GM21786 (cell line): Measurements from ENCODE around the gene CDRT4.
"Not testable (repeated sequence)": the region's sequence is repeated elsewhere in the genome, so short reads cannot be mapped to it uniquely, and the experiment has no call there.

ENCODE experiments used
- ATAC-seq: cut with Tn5 transposase; IDR thresholded peaks from one replicate; pipeline ENCODE4 v1.9.1; 2021; ENCODE audit not compliant: unreplicated experiment

Gene CDRT4

DNA sequence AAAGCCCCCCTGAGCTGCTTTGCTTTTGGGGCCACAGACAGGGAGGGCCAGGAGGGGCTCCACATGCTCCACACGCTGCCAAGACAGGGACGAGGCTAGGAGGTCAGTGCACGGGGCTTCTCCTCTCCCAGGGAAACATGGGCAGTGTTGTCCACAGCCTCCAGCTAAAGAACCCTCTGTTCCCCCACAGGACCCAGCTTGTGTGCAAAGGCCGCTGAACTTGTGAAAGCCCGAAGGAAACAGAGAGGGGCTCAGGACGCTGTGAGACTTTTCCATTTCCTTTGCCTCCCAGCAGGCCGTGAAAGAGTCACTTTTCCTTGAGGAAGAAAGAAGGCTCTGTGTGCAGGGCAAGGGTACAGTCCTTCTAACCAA is 9.7 kb downstream of the CDRT4 start:
- ATAC-seq = no peak

DNA sequence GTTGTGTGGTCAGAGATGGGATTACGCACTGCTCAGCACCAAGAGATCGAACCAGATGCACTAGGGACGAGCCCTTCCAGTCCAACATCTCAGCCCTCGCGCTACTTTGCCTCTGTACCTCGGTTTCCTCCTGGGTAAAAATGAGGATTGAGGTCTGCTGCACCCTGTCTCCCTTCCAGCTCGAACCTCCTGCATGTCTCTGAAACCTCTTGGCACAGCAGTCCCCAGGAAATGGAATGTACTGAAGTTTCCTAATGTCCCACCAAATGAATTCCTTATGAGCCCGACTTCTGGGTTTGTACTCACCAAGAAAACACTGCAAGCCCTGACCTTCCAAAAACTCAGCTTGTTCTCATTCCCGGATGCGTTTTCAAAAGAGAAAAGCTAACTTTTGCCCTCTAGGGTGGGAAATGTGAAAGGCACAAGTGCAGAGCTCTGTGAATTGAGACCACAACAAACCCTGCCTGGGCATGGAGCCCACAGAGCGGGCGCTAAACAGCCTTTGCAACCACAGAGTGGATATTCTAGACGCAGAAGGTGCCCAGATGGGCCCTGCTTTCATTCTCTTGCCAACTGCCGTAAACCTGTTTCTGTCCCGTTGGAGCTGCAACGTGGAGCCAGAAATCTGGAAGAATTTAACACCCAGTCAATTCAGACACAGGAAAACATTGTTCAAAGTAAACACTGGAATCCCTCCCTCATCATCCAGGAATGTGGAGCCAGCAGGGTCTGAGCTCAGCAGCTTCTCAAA is 10.3 kb downstream of the CDRT4 start:
- ATAC-seq = no peak

GRCh38 chr17:15456496-15456895 is 10.9 kb downstream of the CDRT4 start:
- ATAC-seq = no peak

DNA sequence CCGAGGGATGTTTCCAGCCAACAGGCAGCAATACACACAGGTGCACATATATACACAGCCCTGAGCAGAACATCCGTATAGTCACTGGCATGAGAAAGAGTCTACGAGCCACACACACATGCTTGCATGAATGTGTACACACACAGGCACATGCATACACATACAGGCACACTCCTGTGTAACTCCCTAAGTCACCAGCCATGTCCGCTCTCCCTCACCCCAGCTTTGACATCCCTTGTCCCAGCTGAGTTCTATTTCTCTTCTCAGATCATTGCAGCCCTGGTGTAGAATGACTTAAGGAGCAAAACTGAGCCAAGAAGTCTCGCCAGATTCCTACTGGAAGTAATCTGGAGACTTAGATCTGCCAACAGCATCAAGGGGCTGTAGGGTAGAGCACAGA is 13.1 kb downstream of the CDRT4 start:
- ATAC-seq = no peak

DNA sequence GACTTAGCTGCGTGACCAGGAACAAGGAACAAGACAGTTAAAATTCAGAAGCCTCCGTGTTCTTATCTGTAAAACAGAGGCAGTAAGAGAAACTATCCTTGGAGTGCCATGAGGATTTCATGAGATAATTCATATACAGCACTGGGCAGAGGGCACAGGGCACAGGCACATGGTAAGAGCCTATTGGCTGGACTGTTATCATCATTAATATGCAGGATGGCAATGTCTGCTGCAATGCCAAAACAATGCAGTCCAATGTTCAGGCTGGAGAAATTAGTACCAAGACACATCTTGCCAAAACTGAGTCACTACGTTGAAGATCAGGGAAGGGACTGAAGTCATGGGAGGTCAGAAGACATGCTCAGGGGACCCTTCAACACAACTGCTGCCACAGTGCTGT is 13.6 kb downstream of the CDRT4 start:
- no peak for ATAC-seq

GRCh38 chr17:15453246-15453645 is 14.2 kb downstream of the CDRT4 start:
- ATAC-seq = no peak

DNA sequence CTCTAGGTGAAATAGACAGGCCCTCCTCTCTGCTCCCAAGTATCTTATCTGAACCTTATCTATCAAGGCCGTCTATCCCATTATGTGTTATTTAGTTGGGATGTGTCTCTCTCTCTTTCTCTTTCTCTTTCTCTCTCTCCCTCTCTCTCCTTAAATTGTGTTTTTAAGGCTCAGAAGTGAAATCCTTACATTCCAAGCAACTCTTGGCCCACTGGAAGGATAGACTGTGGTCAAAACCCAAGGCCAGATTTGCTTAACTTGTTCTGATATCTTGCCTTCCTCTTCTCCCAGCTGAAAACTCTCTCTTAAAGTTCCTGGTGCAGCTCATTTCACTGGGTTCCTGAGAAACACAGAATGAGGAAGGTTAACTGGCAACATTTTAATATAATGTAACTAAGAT is 14.7 kb downstream of the CDRT4 start:
- ATAC-seq = no peak

DNA sequence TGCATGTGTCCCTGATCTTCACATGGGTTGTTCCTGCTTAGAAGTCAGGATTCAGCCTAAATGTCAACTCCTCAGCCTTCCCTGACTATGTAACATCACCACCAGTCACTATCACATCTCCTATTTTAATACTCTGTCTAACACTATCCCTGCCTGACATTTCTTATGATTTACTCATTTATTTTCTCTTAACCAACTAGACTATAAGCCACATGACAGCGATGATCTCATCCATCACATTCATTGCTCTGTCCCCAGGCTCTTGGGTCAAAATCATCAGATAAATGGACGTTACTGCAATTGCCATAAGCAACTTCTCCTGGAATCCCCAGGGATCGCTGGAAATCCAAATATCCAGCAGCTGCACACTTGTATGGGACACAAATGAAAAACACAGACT is 15.7 kb downstream of the CDRT4 start:
- no peak for ATAC-seq

GRCh38 chr17:15448580-15448956 is 18.9 kb downstream of the CDRT4 start:
- no peak for ATAC-seq

DNA sequence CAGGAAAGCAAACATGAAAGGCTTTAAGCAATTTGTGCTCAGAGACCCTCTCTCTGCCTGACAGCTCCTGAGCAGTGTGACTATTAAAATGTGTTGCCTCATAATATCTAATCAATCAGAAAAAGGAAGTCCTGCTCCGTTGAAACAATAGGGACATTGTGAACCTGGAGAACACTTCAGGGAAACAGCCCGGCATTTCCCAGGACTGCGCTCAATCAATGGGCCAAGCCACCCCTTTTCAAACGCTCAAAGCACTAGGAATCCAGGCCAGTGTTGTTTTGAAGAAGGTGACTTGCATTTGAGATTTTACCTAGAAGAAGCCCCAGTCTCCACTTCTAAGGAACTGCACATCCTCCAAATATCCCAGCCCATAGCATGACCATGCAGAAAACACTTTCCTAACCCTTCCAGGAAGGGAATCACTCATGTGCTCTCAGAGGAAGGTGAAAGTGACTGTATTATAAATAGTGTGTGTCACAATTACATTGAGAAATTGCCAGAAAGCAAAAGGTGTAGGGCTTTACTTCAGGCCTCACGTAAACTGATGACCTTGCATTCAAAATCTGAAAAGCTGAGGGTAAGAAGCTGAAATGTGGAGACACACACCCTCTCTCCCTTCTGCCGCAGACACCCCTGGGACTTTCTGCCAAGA is 19.4 kb downstream of the CDRT4 start:
- no peak for ATAC-seq

GRCh38 chr17:15446036-15446435 is 21.4 kb downstream of the CDRT4 start:
- ATAC-seq = no peak

GRCh38 chr17:15444805-15445204 is 22.6 kb downstream of the CDRT4 start:
- no peak for ATAC-seq

DNA sequence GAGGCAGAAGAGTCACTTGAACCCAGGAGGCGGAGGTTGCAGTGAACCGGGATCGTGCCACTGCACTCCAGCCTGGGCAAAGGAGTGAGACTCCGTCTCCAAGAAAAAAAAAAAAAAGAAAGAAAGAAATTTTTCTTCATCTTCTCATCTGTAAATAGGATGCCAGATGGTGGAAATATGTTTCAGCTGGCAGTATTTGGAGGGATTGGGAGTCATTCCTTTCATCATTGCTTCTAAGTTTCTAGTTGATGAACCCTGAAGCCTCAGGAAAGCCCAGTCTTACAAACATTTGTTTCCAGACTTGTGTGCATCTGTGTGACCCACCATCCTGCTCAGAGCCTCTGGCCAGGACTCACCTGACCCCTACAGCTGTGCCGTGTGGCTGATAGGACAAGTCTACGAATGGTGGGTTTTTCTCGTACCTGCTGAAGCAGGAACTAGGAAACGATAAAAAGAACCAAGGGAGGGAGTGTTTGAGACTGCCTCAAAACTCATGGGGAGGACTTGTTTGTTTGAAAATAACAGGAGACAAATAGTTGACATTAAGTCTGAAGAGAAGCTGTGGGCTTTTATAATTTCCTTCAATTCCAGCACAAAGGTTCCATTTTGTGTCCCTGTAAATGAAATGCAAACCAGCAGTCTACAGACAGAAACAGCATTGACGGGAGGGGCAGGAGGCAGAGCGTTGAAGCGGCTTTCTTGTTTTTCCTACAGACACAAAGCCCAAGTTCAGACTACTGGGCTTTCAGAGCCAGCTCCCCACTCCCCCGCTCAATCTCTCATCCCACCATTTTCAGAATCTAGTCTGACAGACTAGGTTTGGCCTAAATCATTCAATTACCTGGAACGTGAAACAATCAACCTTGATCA is 24.9 kb downstream of the CDRT4 start:
- ATAC-seq = no peak

DNA sequence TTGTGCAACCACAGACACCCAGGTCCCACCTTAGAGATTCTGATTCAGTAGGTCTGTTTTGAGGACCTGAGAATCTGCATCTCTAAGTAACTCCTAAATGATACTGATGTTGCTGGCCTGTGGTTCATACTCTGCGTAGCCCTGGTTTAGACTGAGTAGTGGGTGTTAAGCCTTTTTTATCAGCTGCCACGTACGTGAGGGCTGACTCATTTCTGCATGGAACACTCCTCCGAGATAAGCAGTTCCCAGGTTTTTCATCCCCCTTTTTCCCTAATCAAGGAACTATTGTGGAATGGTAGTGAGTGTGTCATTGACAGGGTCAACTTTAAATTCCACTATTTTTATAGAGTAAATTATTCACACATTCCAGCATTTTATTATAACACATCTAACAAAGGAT is 26.1 kb downstream of the CDRT4 start:
- no peak for ATAC-seq

GRCh38 chr17:15440347-15440746 is 27.1 kb downstream of the CDRT4 start:
- ATAC-seq = no peak

DNA sequence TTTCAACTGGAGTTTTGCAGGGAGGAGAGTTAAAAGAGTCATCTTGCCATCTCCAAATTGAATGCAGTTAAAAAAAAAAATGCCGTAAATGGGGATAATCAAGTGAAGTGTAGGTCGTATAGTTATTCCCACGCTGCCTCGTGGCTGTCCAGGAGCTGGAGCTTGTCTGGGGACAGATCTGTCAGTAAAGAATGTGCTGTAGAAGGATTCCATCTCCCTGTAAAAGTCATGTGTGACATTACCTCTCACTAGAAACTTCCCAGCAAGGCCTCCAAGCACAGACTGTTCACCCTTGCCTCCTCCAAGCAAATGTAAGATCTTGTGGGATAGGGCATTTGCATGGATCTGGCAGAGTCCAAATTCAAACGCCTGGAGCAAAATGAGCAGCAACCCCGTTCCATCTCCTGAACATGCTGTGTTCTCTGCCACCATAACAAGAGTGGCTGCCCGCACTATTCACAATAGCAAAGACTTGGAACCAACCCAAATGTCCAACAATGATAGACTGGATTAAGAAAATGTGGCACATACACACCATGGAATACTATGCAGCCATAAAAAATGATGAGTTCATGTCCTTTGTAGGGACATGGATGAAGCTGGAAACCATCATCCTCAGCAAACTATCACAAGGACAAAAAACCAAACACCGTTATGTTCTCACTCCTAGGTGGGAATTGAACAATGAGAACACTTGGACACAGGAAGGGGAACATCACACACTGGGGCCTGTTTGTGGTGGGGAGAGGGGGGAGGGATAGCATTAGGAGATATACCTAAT is 28.0 kb downstream of the CDRT4 start:
- not testable (repeated sequence) for ATAC-seq

DNA sequence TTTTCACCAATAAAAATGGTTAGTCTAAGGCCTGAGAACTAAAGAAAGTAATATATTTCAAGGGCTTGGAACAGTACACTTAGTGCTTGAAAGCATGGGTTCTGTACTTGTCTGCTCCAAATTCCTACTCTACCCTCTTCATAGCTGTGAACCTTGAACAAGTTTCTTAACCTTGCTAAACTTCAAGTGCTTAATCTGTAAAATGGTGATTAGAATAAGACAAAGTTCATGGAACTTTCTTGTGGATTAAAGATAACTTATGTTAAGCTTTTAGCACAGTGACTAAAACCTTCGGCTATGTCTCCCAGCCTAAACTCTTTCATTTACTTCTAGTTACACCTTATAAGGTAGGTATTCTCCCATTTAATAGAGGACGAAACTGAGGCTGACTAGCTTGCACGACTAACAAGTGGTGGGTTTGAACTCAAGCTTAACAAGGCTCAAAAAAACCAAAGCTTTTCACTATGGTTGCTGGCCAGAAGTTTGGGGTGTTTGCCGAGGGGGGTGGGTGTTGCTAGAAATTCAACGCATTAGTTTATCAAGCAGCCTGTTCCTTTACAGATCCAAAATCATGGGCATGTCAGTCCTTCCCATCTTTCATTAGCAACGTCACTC is 28.8 kb downstream of the CDRT4 start:
- ATAC-seq = no peak

DNA sequence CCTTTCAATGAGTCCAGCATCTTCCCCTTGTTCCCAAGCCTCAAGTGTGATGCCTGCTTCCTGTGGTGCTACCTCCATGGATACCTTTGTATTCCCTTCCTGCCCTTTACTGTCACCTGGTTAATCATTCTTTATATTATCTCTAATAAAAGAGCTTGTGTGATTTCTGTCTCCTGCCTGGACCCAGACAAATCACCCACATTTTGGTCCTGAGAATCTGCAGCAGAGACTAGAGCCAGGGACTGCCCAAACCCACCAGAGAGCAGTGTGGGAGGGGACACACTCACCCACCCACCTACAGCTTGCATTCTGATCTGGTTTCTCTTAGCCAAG is 30.2 kb downstream of the CDRT4 start:
- no peak for ATAC-seq

- ATAC-seq = no peak
Measured at GRCh38 chr17:15436473-15437302, 30.7 kb downstream of the CDRT4 start.

DNA sequence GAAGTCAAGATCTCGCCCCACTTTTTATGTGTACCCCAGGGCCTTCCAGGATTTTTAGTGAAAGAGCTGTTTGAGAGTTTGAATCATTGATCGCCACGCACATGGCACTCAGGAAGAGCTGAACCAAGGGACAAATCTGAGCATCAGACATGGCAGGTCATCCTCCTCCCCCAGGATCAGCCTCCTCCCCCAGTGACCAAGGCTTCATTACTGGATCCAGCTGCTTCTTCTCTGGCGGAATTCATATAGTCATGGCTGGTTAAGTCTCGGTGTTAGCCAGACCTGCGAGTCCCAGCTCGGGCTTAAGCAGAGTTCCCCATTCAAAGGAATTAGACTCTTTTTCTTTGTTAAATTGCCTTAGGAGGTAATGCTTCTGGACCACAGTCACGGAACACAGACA is 32.5 kb downstream of the CDRT4 start:
- no peak for ATAC-seq
